HFF-Myc (cell line): Measurements from ENCODE around the gene ATP5F1E.

ENCODE experiments used
- DNase-seq: peaks from one replicate; pipeline ENCODE4 v3.0.0-alpha.2; 2011; ENCODE audit warnings: low read depth; ENCODE audit errors: extremely low read depth
- H3K4me3 ChIP-seq: replicated peaks from 2 replicates; pipeline ENCODE4 v1.5.1; 2011; ENCODE audit warnings: low read depth, mild to moderate bottlenecking, control low read depth, low read length
- TF ChIP-seq, protein P1 (sequence below): IDR thresholded peaks from 2 replicates; pipeline ENCODE4 v1.5.1; 2012; ENCODE audit warnings: mild to moderate bottlenecking, low read depth, low read length, control low read depth; ENCODE audit errors: missing control alignments

ATP5F1E gene

DNA sequence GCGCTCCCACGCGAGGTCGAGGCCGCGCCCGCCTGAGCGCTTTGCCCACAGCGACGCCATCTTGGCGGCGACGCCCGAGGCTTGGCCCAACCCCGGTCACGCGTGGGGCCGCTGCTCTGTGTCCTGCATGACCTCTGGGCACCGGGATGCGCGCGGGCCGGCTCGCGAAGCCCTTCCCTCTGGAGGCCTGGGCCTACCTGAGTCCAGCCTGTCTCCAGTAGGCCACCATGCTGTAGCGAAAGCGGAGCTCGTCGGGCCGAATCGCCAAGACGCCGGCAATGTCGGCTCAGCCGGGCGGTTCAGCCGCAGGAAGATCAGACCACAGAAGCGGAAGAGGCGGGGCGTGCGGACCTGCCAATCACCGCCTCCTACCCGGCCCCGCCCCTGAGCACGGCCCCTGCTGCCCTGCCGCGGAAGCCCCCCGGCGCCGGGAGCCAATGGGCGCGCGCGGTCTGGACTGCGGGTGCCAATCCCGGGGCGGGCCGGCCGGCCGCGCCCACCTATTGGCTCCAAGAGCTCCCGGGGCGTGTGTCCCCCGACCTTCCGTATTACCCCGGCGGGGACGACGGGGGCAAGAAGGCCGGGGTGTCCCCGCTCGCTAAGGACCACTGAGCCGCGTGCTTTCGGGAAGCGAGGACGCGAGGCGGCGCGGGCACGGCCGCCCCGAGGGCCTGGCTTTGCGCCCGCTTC, at the start of gene ATP5F1E:
Gene ATP5F1E (minus strand): TSS at position 313 of the 690 bp plus-strand sequence. CDS start 84 bp downstream, at position 229.
- peak within 1 kb of the TSS; percentile 93 for H3K4me3 ChIP-seq
- DNase-seq: no peak
- TF ChIP-seq, protein P1, sequence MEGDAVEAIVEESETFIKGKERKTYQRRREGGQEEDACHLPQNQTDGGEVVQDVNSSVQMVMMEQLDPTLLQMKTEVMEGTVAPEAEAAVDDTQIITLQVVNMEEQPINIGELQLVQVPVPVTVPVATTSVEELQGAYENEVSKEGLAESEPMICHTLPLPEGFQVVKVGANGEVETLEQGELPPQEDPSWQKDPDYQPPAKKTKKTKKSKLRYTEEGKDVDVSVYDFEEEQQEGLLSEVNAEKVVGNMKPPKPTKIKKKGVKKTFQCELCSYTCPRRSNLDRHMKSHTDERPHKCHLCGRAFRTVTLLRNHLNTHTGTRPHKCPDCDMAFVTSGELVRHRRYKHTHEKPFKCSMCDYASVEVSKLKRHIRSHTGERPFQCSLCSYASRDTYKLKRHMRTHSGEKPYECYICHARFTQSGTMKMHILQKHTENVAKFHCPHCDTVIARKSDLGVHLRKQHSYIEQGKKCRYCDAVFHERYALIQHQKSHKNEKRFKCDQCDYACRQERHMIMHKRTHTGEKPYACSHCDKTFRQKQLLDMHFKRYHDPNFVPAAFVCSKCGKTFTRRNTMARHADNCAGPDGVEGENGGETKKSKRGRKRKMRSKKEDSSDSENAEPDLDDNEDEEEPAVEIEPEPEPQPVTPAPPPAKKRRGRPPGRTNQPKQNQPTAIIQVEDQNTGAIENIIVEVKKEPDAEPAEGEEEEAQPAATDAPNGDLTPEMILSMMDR: no peak

DNA sequence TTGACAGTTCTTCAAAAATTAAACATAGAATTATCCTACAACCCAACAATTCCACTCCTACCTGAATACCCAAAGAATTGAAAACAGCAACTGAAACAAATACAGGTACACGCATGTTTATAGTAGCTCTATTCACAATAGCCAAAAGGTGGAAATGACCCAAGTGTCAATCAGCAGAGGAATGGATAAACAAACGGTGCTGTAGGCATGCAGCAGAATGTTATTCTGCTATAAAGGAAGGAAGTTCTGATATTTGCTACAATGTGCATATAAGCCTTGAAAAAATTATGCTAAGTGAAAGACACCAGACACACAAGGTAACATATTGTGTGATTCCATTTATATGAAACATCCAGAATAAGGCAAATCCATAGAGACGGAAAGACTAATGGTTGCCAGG, 48.9 kb upstream of the ATP5F1E start:
- TF ChIP-seq, protein P1: no peak
- H3K4me3 ChIP-seq: no peak overlapping the region
- DNase-seq: no peak

DNA sequence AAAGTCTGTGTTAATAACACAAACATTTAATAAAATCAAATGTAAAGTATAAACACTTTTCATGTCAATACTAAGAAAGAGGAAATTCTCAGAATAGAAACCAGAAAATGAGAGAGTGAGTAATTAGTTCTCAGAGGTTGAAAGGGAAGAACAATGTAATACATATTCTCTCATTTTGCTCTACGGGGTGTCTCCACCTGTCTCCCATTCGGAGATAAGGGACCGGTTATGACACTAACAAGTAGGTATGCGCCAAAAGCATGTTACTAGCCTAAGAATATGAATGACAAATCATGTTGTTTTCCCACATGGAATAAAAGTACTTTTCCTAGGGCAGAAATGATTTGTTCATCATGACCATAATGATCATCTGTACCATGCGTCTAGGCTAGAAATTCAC, 46.1 kb upstream of the ATP5F1E start:
- TF ChIP-seq, protein P1: no peak
- DNase-seq: no peak
- no peak overlapping the region for H3K4me3 ChIP-seq

DNA sequence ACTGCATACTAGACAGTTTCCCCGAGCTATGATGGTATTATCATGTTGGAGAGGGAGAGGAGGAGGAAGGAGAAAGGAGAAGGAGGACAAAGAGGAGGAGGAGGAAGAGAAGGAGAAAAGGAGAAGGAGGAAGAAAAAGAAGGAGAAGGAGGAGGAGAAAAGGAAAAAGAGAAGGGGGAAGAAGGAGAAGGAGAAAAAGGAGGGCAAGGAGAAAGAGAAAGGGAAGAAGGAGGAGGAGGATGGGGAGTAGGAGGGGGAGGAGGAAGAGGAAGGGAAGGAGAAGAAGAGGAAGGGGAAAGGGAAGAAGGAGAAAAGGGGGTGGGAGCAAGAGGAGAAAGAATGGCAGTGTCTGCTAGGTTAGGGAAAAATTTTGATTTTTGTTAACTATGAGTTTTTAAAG, 45.6 kb upstream of the ATP5F1E start:
- DNase-seq: no peak
- no peak overlapping the region for H3K4me3 ChIP-seq
- TF ChIP-seq, protein P1: no peak

DNA sequence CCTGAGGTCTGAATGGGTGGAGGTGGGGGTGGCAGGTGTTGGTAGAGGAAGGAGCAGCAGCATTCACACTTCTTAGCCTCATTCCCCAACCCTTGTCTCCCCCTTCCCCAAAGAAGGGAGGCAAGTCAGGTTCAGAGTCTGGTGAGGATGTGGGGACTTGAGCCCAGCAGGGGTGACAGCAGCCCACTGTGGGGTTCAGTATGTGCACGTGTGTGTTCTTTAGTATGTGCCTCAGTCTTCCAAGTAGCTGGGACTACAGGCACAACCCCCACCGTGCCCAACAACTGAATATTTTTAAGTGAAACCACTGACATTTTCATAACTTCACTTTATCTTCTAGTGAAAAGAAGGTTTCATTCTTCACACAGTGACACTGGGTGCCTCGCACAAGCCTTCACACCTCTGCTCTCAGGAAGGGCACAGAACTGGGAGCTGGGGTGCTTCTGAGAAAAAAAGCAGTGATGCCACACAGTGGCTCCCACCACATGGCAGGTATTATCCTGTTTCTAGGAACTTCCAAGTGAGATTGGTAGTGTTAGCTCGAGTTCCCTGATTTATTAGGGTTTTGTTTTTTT, 43.9 kb upstream of the ATP5F1E start:
- DNase-seq: no peak
- TF ChIP-seq, protein P1: no peak
- no peak overlapping the region for H3K4me3 ChIP-seq

DNA sequence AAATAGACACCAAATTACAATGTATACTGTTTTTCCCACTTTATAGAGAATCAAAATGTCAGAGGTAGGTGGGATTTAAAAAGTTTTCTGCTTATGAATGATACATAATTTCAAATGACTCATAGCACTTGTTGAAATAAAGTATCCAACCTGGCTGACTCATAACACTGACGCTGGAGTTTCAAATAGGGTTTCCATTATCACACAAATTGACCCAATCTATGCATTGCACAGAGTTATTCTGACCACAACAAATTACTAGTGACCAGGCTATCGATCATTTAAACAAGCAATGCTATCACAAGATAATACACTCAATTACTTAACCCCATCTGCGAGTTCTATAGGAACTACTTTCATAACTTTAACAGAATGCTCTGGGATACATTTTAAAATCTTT, 42.3 kb upstream of the ATP5F1E start:
- no peak overlapping the region for H3K4me3 ChIP-seq
- DNase-seq: no peak
- TF ChIP-seq, protein P1: no peak
